ENCODE results near the gene TYW1B.
"Not testable (repeated sequence)": the region's sequence is repeated elsewhere in the genome, so short reads cannot be mapped to it uniquely, and the experiment has no call there.

TYW1B gene

GRCh38 chr7:72801564-72801963 lies 26.4 kb downstream of the TYW1B start:
- CTCF ChIA-PET; POLR2A ChIA-PET; DNase-seq (ENCODE audit: extremely low spot score): not testable (repeated sequence)

GRCh38 chr7:72795401-72795800 lies 32.6 kb downstream of the TYW1B start:
- DNase-seq (ENCODE audit: extremely low spot score); POLR2A ChIA-PET; CTCF ChIA-PET: not testable (repeated sequence)

- TF ChIP-seq HDGF (IDR thresholded peaks at IDR 0.05; ENCODE audit: borderline replicate concordance) (no peak), FOXA1 (IDR thresholded peaks at IDR 0.05) (no peak), ZNF384 (IDR thresholded peaks at IDR 0.05) (no peak), ELF4 (IDR thresholded peaks at IDR 0.05) (no peak), SP1 (IDR thresholded peaks at IDR 0.05) (no peak), SUZ12 (IDR thresholded peaks at IDR 0.05) (no peak), PKNOX1 (IDR thresholded peaks at IDR 0.05) (no peak), FOXM1 (IDR thresholded peaks at IDR 0.05; ENCODE audit: borderline replicate concordance) (no peak), L3MBTL2 (conservative IDR thresholded peaks at IDR 0.05) (no peak)
- ChIA-PET POLR2A (no interaction called here), CTCF (no interaction called here)
- DNase-seq (ENCODE audit: extremely low spot score), result no peak
These were observed 34.2 kb downstream of the TYW1B start for GRCh38 chr7:72793791-72794190.

- CTCF ChIA-PET, result not testable (repeated sequence)
These were observed 37.3 kb downstream of the TYW1B start for GRCh38 chr7:72790698-72791060.

GRCh38 chr7:72790048-72790697 lies 37.8 kb downstream of the TYW1B start:
- POLR2A ChIA-PET, result not testable (repeated sequence)

More at GRCh38 chr7:72790698-72791060, 37.3 kb downstream of the TYW1B start:
- DNase-seq (ENCODE audit: extremely low spot score); POLR2A ChIA-PET: not testable (repeated sequence)

GRCh38 chr7:72785166-72785955 lies 42.6 kb downstream of the TYW1B start:
- ChIA-PET POLR2A (no interaction called here), CTCF (no interaction called here)
- no peak for TF ChIP-seq BHLHE40 (IDR thresholded peaks at IDR 0.05; ENCODE audit: borderline replicate concordance)
- TF ChIP-seq LEF1 (IDR thresholded peaks at IDR 0.05; ENCODE audit: borderline replicate concordance), result no peak
- TF ChIP-seq PKNOX1 (IDR thresholded peaks at IDR 0.05), result no peak
- no peak for TF ChIP-seq CTBP1 (IDR thresholded peaks at IDR 0.05; ENCODE audit: borderline replicate concordance)
- TF ChIP-seq ELF4 (IDR thresholded peaks at IDR 0.05), result no peak
- no peak for TF ChIP-seq SP1 (IDR thresholded peaks at IDR 0.05)
- TF ChIP-seq SUZ12 (IDR thresholded peaks at IDR 0.05), result no peak
- no peak for TF ChIP-seq ZNF384 (IDR thresholded peaks at IDR 0.05)
- TF ChIP-seq FOXK2 (IDR thresholded peaks at IDR 0.05), result no peak
- TF ChIP-seq ARNT (IDR thresholded peaks at IDR 0.05), result no peak
- TF ChIP-seq FOXA1 (IDR thresholded peaks at IDR 0.05), result no peak
- TF ChIP-seq L3MBTL2 (conservative IDR thresholded peaks at IDR 0.05), result no peak
- TF ChIP-seq FOXM1 (IDR thresholded peaks at IDR 0.05; ENCODE audit: borderline replicate concordance), result no peak
- no peak for TF ChIP-seq TARDBP (IDR thresholded peaks at IDR 0.05)
- TF ChIP-seq NFRKB (IDR thresholded peaks at IDR 0.05), result no peak
- TF ChIP-seq HDGF (IDR thresholded peaks at IDR 0.05; ENCODE audit: borderline replicate concordance), result no peak
- no peak for DNase-seq (ENCODE audit: extremely low spot score)

More at GRCh38 chr7:72790048-72790697, 37.8 kb downstream of the TYW1B start:
- CTCF ChIA-PET; DNase-seq (ENCODE audit: extremely low spot score): not testable (repeated sequence)

- POLR2A ChIA-PET; CTCF ChIA-PET; DNase-seq (ENCODE audit: extremely low spot score): not testable (repeated sequence)
These were observed 44.2 kb downstream of the TYW1B start for GRCh38 chr7:72783601-72784370.

GRCh38 chr7:72781631-72782030 lies 46.4 kb downstream of the TYW1B start:
- no peak for DNase-seq (ENCODE audit: extremely low spot score)
- POLR2A ChIA-PET, result no interaction called here
- CTCF ChIA-PET, result no interaction called here

More at GRCh38 chr7:72781631-72782030, 46.4 kb downstream of the TYW1B start:
- TF ChIP-seq ELF4 (IDR thresholded peaks at IDR 0.05), result no peak
- TF ChIP-seq NFRKB (IDR thresholded peaks at IDR 0.05), result no peak
- TF ChIP-seq SP1 (IDR thresholded peaks at IDR 0.05), result no peak
- TF ChIP-seq FOXM1 (IDR thresholded peaks at IDR 0.05; ENCODE audit: borderline replicate concordance), result no peak
- no peak for TF ChIP-seq SUZ12 (IDR thresholded peaks at IDR 0.05)
- no peak for TF ChIP-seq L3MBTL2 (conservative IDR thresholded peaks at IDR 0.05)
- TF ChIP-seq FOXK2 (IDR thresholded peaks at IDR 0.05), result no peak
- TF ChIP-seq ZNF384 (IDR thresholded peaks at IDR 0.05), result no peak
- no peak for TF ChIP-seq LEF1 (IDR thresholded peaks at IDR 0.05; ENCODE audit: borderline replicate concordance)
- TF ChIP-seq CTBP1 (IDR thresholded peaks at IDR 0.05; ENCODE audit: borderline replicate concordance), result no peak
- no peak for TF ChIP-seq FOXA1 (IDR thresholded peaks at IDR 0.05)
- TF ChIP-seq HDGF (IDR thresholded peaks at IDR 0.05; ENCODE audit: borderline replicate concordance), result no peak
- no peak for TF ChIP-seq PKNOX1 (IDR thresholded peaks at IDR 0.05)
- TF ChIP-seq TARDBP (IDR thresholded peaks at IDR 0.05), result no peak
- TF ChIP-seq BHLHE40 (IDR thresholded peaks at IDR 0.05; ENCODE audit: borderline replicate concordance), result no peak
- no peak for TF ChIP-seq ARNT (IDR thresholded peaks at IDR 0.05)

Measured in HEK293T (cell line).